Muscle of leg (tissue), 11 donors: ENCODE results near the gene CDKN2AIPNL. TPM values are rescaled to one million over a fixed set of nuclear protein-coding genes. Genes with fewer than 3 reads are reported as not detected.

ENCODE experiments used
- DNase-seq: peaks from one replicate; pipeline ENCODE4 v3.0.0; 2013
- H3K27ac ChIP-seq: one replicate; pipeline ENCODE4 v1.5.1; 2013; ENCODE audit warnings: mild to moderate bottlenecking, low read length, control low read depth
- H3K27me3 ChIP-seq: one replicate; pipeline ENCODE4 v1.6.1; 2013; ENCODE audit warnings: low read length; ENCODE audit not compliant: control insufficient read depth, insufficient read depth
- H3K36me3 ChIP-seq: one replicate; pipeline ENCODE4 v1.6.1; 2013; ENCODE audit warnings: low read length; ENCODE audit not compliant: control insufficient read depth, insufficient read depth
- H3K4me1 ChIP-seq: one replicate; pipeline ENCODE4 v1.6.1; 2013; ENCODE audit warnings: low read length; ENCODE audit not compliant: control insufficient read depth, insufficient read depth
- H3K4me3 ChIP-seq: one replicate; pipeline ENCODE4 v1.5.1; 2013; ENCODE audit warnings: low read length, control low read depth
- H3K9me3 ChIP-seq: replicated peaks from 2 replicates; pipeline ENCODE4 v1.6.1; 2013; ENCODE audit warnings: low read depth, low read length; ENCODE audit not compliant: control insufficient read depth
- WGBS: methylation state at CpG from one replicate; pipeline ENCODE4 v1.1.5; 2013; ENCODE audit warnings: missing lambda C conversion rate; ENCODE audit not compliant: insufficient coverage; 5-methylcytosine and 5-hydroxymethylcytosine counted together
- polyA plus RNA-seq, 8 donors: library from polyadenylated mRNA; unstranded; fragments of 120-200 nt; gene quantifications; one replicate each; pipeline versions ENCODE4 v1.2.1 to v1.2.3, GENCODE V29; 2013; ENCODE audit warnings: inconsistent platforms in 1 of 8, low replicate concordance in 1 of 8; ENCODE audit not compliant: insufficient read length in 8 of 8, insufficient read depth in 1 of 8
- total RNA-seq: library from RNA; stranded (reverse); fragments of 120-200 nt; gene quantifications from one replicate; pipeline ENCODE4 v1.2.4, GENCODE V29; 2013

The CDKN2AIPNL gene
- total and polyA plus RNA-seq, 9 donors: 26.3 to 32.1 (median 27.8) TPM

- H3K9me3 ChIP-seq: peaks cover 2% of the 10 kb centered on the region
- peaks cover 34% of the 10 kb centered on the region for H3K4me1 ChIP-seq
- no peak for DNase-seq
- H3K36me3 ChIP-seq: no peaks in the 10 kb centered on the region
- no peak overlapping the region for H3K4me3 ChIP-seq
- H3K27ac ChIP-seq: no peak overlapping the region
- no peaks in the 10 kb centered on the region for H3K27me3 ChIP-seq
- WGBS: no CpG with 5 or more reads among the region's 3 CpGs
Measured at GRCh38 chr5:134440201-134440755, 28.6 kb upstream of the CDKN2AIPNL start.

DNA sequence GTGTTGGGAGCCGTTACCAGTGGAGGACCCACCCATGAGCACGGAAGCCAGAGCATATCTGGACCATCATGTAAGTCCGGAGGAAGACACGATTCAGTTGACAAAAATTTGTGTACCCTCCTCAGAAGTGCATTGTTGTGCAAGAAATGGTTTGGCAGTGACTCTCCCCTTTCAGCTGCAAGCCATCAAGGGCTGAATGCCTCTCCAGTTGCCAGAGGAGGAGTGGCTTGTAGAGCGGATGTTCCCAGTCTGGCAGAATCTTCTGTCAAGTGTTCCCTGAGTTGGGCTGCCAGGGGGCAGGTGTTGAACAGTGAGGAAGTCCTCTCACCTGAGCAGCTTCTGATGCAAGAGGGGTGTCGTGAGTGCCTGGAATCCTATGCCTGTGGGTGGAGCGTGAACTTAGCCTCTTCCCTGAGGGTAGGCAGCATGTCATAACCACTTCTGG, 27.6 kb upstream of the CDKN2AIPNL start:
- Histone ChIP-seq H3K4me3 (no peak overlapping the region), H3K4me1 (peaks cover 34% of the 10 kb centered on the region), H3K27me3 (no peaks in the 10 kb centered on the region), H3K9me3 (no peaks in the 10 kb centered on the region), H3K36me3 (no peaks in the 10 kb centered on the region), H3K27ac (peak overlapping the region; percentile 25)
- 36% methylated on average over 7 of the region's 7 CpGs for WGBS
- peak; percentile 89 for DNase-seq

- 20% methylated on average over 1 of the region's 7 CpGs for WGBS
- no peak for DNase-seq
- H3K27ac ChIP-seq: peak overlapping the region; percentile 25
- no peaks in the 10 kb centered on the region for H3K27me3 ChIP-seq
- peaks cover 34% of the 10 kb centered on the region for H3K4me1 ChIP-seq
- no peak overlapping the region for H3K4me3 ChIP-seq
- H3K9me3 ChIP-seq: no peaks in the 10 kb centered on the region
- H3K36me3 ChIP-seq: no peaks in the 10 kb centered on the region
Measured at GRCh38 chr5:134438721-134439123, 27.0 kb upstream of the CDKN2AIPNL start.

DNA sequence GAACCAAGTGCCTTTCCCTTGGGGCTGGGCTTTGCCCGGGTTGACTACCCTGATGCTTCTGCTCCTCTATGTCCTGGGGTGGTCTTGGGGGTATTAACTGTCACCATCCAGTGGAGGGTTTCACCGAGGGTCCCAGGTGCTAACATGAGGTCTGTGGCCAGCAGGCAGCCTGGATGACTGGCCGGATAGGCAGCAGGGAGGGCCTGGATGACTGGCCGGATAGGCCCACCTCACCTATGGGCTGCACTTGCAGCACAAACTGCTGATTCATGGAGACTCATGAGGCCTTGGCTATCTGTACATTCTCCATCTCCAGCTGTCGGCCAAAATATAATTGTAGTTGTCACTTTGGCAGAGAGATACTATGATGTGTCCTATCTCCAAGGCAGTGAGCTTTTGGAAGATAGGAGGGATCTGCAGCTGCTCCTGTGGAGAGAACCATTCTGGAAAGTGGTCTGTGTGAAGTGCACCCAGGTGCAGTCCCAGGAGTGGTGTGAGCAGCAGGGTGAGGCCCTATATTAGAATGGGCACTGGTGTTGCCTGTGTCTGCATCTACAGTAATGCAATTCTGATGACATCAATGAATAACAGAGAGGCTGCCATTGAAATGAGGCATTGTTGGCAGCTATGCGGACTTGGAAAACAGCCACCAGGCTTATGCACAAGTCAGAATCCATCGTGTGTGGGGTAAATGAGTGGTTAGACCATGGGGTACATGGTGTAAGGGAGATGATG, 26.3 kb upstream of the CDKN2AIPNL start:
- H3K27ac ChIP-seq: peak overlapping the region; percentile 7
- no peak overlapping the region for H3K4me3 ChIP-seq
- whole genome bisulfite sequencing: 66% methylated on average over 5 of the region's 7 CpGs
- no peaks in the 10 kb centered on the region for H3K9me3 ChIP-seq
- no peaks in the 10 kb centered on the region for H3K36me3 ChIP-seq
- H3K4me1 ChIP-seq: peaks cover 34% of the 10 kb centered on the region
- no peaks in the 10 kb centered on the region for H3K27me3 ChIP-seq
- DNase-seq: peak; percentile 54

DNA sequence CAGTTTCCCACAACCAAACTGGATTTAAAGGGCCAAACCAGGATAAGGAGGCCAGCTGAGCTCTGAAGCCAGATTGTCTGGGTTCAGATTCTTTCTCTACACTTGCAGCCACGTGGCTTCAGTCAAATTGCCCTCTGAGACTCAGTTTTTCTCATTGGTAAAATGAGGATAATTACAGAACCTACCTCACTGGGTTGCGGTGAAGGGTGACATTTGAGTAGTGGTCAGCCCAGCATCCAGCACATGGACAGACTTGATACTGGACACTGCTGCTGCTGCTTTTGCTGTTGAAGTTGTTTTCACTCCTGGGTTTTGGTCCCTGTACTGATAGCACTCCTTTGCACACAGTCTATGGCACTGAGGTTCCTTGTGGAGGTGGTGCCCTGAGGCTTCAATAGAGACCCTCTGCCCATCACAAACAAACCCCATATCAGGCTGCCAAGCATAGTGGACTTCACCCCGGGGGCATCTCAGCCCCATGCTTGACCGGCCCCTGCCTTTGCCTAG, 25.7 kb upstream of the CDKN2AIPNL start:
- 100% methylated on average over 1 of the region's 4 CpGs for WGBS
- H3K36me3 ChIP-seq: no peaks in the 10 kb centered on the region
- H3K4me3 ChIP-seq: no peak overlapping the region
- no peaks in the 10 kb centered on the region for H3K9me3 ChIP-seq
- peak overlapping the region; percentile 77 for H3K27ac ChIP-seq
- peaks cover 34% of the 10 kb centered on the region for H3K4me1 ChIP-seq
- H3K27me3 ChIP-seq: peaks cover 4% of the 10 kb centered on the region
- no peak for DNase-seq

GRCh38 chr5:134436523-134437339, 25.1 kb upstream of the CDKN2AIPNL start:
- Histone ChIP-seq H3K9me3 (no peaks in the 10 kb centered on the region), H3K36me3 (no peaks in the 10 kb centered on the region), H3K4me1 (peaks cover 34% of the 10 kb centered on the region), H3K27me3 (peaks cover 4% of the 10 kb centered on the region), H3K27ac (peak overlapping the region; percentile 77), H3K4me3 (no peak overlapping the region)
- DNase-seq: peak; percentile 72
- 10% methylated on average over 11 of the region's 20 CpGs for WGBS

DNA sequence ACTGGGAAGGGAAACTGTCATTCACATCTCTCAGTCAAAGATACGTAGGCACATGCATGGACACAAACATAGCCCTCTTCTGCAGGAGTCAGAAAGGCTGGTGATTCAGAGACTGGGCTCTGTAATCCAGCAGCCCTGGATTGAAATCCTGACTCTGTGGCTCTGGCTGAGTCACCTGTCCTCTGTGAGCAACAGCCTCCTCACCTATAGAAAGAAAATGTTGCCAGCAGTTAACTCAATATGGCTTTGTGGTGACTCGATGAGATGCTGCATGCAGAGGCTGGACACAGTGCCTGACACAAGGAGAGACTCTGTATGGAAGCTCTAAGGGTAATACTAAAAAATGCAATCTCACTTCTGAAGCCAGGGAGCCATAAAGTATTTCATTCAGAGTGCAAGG, 23.9 kb upstream of the CDKN2AIPNL start:
- WGBS: no CpG with 5 or more reads among the region's 2 CpGs
- Histone ChIP-seq H3K4me1 (peaks cover 34% of the 10 kb centered on the region), H3K27ac (no peak overlapping the region)

GRCh38 chr5:134432677-134433359, 21.1 kb upstream of the CDKN2AIPNL start:
- no peaks in the 10 kb centered on the region for H3K36me3 ChIP-seq
- H3K4me3 ChIP-seq: no peak overlapping the region
- H3K9me3 ChIP-seq: no peaks in the 10 kb centered on the region
- H3K27me3 ChIP-seq: peaks cover 8% of the 10 kb centered on the region
- 83% methylated on average over 2 of the region's 14 CpGs for WGBS
- DNase-seq: no peak
- peaks cover 16% of the 10 kb centered on the region for H3K4me1 ChIP-seq
- no peak overlapping the region for H3K27ac ChIP-seq

More for the DNA sequence above, 23.9 kb upstream of the CDKN2AIPNL start:
- Histone ChIP-seq H3K4me3 (no peak overlapping the region), H3K36me3 (no peaks in the 10 kb centered on the region), H3K27me3 (peaks cover 4% of the 10 kb centered on the region), H3K9me3 (no peaks in the 10 kb centered on the region)
- no peak for DNase-seq

- no peak overlapping the region for H3K27ac ChIP-seq
- H3K4me1 ChIP-seq: peaks cover 10% of the 10 kb centered on the region
- WGBS: 96% methylated on average over 3 of the region's 4 CpGs
- no peaks in the 10 kb centered on the region for H3K36me3 ChIP-seq
- peaks cover 13% of the 10 kb centered on the region for H3K27me3 ChIP-seq
- H3K4me3 ChIP-seq: no peak overlapping the region
- H3K9me3 ChIP-seq: no peaks in the 10 kb centered on the region
- no peak for DNase-seq
Measured at GRCh38 chr5:134432174-134432573, 20.5 kb upstream of the CDKN2AIPNL start.
